Measurements from ENCODE around the gene MCUR1. TPM values are rescaled to one million over a fixed set of nuclear protein-coding genes. Genes with fewer than 3 reads are reported as not detected.

Gene MCUR1, protein sequence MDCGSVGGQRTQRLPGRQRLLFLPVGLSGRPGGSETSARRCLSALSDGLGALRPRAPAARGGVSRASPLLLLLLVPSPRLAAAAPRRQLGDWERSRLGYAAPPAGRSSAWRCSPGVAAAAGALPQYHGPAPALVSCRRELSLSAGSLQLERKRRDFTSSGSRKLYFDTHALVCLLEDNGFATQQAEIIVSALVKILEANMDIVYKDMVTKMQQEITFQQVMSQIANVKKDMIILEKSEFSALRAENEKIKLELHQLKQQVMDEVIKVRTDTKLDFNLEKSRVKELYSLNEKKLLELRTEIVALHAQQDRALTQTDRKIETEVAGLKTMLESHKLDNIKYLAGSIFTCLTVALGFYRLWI
- total RNA-seq (2011; cell fraction: chromatin; rRNA removed; ENCODE audit: low replicate concordance) = 9.3 and 14.6 TPM in 2 replicates
- 7.3 and 8.6 TPM in 2 replicates for total RNA-seq (2011; cell fraction: nucleolus; rRNA removed)
- 14.8 and 27.5 TPM in 2 replicates for total RNA-seq (2011; cell fraction: nucleoplasm; rRNA removed)
- total RNA-seq (2014; rRNA removed) (42.2 and 42.5 TPM in 2 replicates), total RNA-seq (2014; rRNA removed; fragmentation: Illumina TruSeq; extraction: Trizol) (46.8 and 52.6 TPM in 2 replicates), total RNA-seq (2015; rRNA removed; fragmentation: Illumina TruSeq; extraction: Trizol) (52.9 and 55.5 TPM in 2 replicates), total RNA-seq (2021) (60.2 and 62.6 TPM in 2 replicates), polyA plus RNA-seq (2011; rRNA removed) (20.5 and 27.9 TPM in 2 replicates), polyA plus RNA-seq (2014; fragmentation: Illumina TruSeq; extraction: Trizol) (28.8 and 34.6 TPM in 2 replicates), polyA plus RNA-seq (2014; fragmentation: Nextera tagmentation; extraction: Ambion mirVana) (1 to 10 TPM; 5.1 to 7.7 TPM), polyA plus RNA-seq (2014; rRNA removed) (35.4 and 41.4 TPM in 2 replicates), polyA minus RNA-seq (2011; rRNA and poly(A)+ RNA removed) (22.3 and 25.4 TPM in 2 replicates), Bru-seq, nascent RNA (percentile 82 among the genes with signal in this experiment), BruChase-seq, experiment 1, labeled RNA remaining after a 2-hour chase (percentile 83 among the genes with signal in this experiment), BruChase-seq, experiment 2, labeled RNA remaining after a 6-hour chase (percentile 81 among the genes with signal in this experiment)
- polyA plus RNA-seq (2011; cell fraction: cytosol; rRNA removed) = 17.9 and 19.6 TPM in 2 replicates
- polyA plus RNA-seq (2011; cell fraction: nucleus; rRNA removed) = 5.9 and 6.6 TPM in 2 replicates
- 27.9 and 32.3 TPM in 2 replicates for polyA plus RNA-seq (2012)
- 12.9 and 13.6 TPM in 2 replicates for polyA minus RNA-seq (2011; cell fraction: cytosol; rRNA and poly(A)+ RNA removed)
- 5.7 and 7.9 TPM in 2 replicates for polyA minus RNA-seq (2011; cell fraction: nucleus; rRNA and poly(A)+ RNA removed)
- long read RNA-seq, experiment 1, full-length matches to known transcripts = 155 of 220 reads
- long read RNA-seq, experiment 1, partial matches to known transcripts = 11 of 220 reads
- long read RNA-seq, experiment 1, other reads (novel, unspliced or antisense) = 54 of 220 reads
- long read RNA-seq, experiment 2, full-length matches to known transcripts = 68 of 101 reads
- long read RNA-seq, experiment 2, partial matches to known transcripts = 8 of 101 reads
- long read RNA-seq, experiment 2, other reads (novel, unspliced or antisense) = 25 of 101 reads
- long read RNA-seq, experiment 3, full-length matches to known transcripts = 63 of 109 reads
- long read RNA-seq, experiment 3, partial matches to known transcripts = 34 of 109 reads
- long read RNA-seq, experiment 3, other reads (novel, unspliced or antisense) = 12 of 109 reads

DNA sequence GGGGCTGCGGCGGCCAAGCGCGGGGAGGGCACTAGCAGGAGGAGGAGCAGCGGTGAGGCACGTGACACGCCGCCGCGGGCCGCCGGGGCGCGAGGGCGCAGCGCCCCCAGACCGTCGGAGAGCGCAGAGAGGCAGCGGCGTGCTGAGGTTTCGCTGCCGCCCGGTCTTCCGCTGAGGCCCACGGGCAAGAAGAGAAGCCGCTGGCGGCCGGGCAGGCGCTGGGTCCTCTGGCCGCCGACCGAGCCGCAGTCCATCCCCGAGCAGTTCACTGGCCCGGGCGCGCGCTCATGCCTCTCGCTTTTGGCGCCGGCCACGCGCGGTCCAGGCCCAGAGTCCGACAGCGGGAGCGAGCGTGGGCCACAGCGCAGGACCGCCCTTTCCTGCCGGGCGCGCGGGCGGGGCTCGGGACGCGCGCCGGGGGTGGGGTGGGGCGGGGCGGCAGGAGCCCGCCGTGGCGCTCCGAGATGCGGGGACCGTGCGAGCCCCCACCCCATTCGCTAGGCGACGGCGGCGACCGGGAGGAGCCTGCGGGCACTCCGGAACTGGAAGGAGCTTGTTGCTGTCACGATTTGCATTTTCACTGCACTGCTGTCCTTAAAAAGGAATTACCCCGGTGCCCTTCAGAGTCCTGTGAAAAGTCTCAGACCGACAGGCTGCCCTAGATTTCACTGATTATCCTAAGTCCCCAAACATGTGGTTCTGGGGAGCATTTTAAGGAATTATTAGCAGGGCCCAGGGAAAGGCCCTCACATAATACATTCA lies at the start of gene MCUR1:
Gene MCUR1 (minus strand): TSS at position 382 of the 762 bp plus-strand sequence. CDS start 128 bp downstream, at position 254.
- Histone ChIP-seq H3K27me3 (ENCODE audit: control insufficient read depth in 2 of 2, insufficient read depth in 2 of 2, low read length in 2 of 2) (no peaks in the 10 kb centered on the region), H2AFZ (ENCODE audit: low read depth, low read length) (peak within 1 kb of the TSS; percentile 87), H3K9me3 (replicated peaks; ENCODE audit: control insufficient read depth, insufficient read depth, low read depth, low read length) (no peaks in the 10 kb centered on the region), H3K9ac (ENCODE audit: insufficient read depth in 1 of 2, low read depth in 2 of 2, low read length in 2 of 2) (peak within 1 kb of the TSS; percentile 89 to 91), H3K27ac (ENCODE audit: extremely low read depth, low read depth, low read length) (peak within 1 kb of the TSS; percentile 86), H3K36me3 (ENCODE audit: control insufficient read depth, insufficient read depth, low read length) (peaks cover 12% of the 10 kb centered on the region; the same call in 2 of the 3 replicates), H3K4me3 (peak within 1 kb of the TSS; percentile 88), H3K4me2 (ENCODE audit: insufficient read depth, low read length) (peak within 1 kb of the TSS; percentile 82), H3K9me1 (ENCODE audit: control insufficient read depth, insufficient read depth, low read length) (no peaks in the 10 kb centered on the region), H3K79me2 (ENCODE audit: control insufficient read depth, insufficient read depth, low read length) (peaks cover 38% of the 10 kb centered on the region), H4K20me1 (replicated peaks; ENCODE audit: control insufficient read depth, insufficient read depth, low read length) (no peaks in the 10 kb centered on the region; the same call in 1 of the 2 replicates), H3K4me1 (replicated peaks in 1 of 2; ENCODE audit: control insufficient read depth in 2 of 2, insufficient read depth in 2 of 2, low read length in 2 of 2) (peaks cover 9 to 21% of the 10 kb centered on the region in 2 experiments)
- POLR2A ChIA-PET = interaction anchor here (0.6 to 1.9 kb wide), 17 partner anchors 9 to 340 kb away, joined by 3 to 7 read pairs (median 4); no protein-coding TSS in a partner anchor
- CTCF ChIA-PET (ENCODE audit: low intra/inter-chr PET ratio) = interaction anchor here (0.6 kb wide), 1 partner anchor 33 kb away, joined by 4 read pairs; no protein-coding TSS in a partner anchor
- in situ Hi-C loops (cut with MboI) = no loop called here
- intact Hi-C loops (cut with micrococcal nuclease) = no loop called here
- ATAC-seq (peak; percentile 91), DNase-seq (ENCODE audit: extremely low read depth in 1 of 4, low spot score in 3 of 4) (peak; percentile 93 to 96 (median 94)), FAIRE-seq (no peak)
- no TSS peak for BruUV-seq (replicated peaks)
- 2% methylated on average over 41 of the region's 81 CpGs for WGBS (ENCODE audit: insufficient coverage, low coverage, missing lambda C conversion rate)
- TF ChIP-seq RBM17 (IDR thresholded peaks at IDR 0.05; ENCODE audit: borderline replicate concordance, low read depth, low read length) (no peak), ZFP36 (IDR thresholded peaks at IDR 0.05; ENCODE audit: low read depth, low read length, partially characterized antibody) (no peak), HNRNPUL1 (IDR thresholded peaks at IDR 0.05; ENCODE audit: low read length) (no peak), ELF1 (tag; IDR thresholded peaks at IDR 0.05) (peak; percentile 72), CBX2 (IDR thresholded peaks at IDR 0.05; ENCODE audit: insufficient read depth, low read length, poor library complexity, severe bottlenecking) (no peak), ILK (tag; IDR thresholded peaks at IDR 0.05; ENCODE audit: borderline replicate concordance, low read depth) (no peak), HDAC8 (tag; IDR thresholded peaks at IDR 0.05) (peak; percentile 84), RBM15 (IDR thresholded peaks at IDR 0.05; ENCODE audit: insufficient read depth, low read length) (no peak), ZC3H4 (CRISPR knock-in tag; IDR thresholded peaks at IDR 0.05; ENCODE audit: borderline replicate concordance) (0 out of 2 replicates have a peak, but pooled peaks have one; percentile 47)
- TF ChIP-seq, protein P1, sequence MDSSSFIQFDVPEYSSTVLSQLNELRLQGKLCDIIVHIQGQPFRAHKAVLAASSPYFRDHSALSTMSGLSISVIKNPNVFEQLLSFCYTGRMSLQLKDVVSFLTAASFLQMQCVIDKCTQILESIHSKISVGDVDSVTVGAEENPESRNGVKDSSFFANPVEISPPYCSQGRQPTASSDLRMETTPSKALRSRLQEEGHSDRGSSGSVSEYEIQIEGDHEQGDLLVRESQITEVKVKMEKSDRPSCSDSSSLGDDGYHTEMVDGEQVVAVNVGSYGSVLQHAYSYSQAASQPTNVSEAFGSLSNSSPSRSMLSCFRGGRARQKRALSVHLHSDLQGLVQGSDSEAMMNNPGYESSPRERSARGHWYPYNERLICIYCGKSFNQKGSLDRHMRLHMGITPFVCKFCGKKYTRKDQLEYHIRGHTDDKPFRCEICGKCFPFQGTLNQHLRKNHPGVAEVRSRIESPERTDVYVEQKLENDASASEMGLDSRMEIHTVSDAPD (CRISPR knock-in tag; IDR thresholded peaks at IDR 0.05) = no peak
- TF ChIP-seq, protein P2, sequence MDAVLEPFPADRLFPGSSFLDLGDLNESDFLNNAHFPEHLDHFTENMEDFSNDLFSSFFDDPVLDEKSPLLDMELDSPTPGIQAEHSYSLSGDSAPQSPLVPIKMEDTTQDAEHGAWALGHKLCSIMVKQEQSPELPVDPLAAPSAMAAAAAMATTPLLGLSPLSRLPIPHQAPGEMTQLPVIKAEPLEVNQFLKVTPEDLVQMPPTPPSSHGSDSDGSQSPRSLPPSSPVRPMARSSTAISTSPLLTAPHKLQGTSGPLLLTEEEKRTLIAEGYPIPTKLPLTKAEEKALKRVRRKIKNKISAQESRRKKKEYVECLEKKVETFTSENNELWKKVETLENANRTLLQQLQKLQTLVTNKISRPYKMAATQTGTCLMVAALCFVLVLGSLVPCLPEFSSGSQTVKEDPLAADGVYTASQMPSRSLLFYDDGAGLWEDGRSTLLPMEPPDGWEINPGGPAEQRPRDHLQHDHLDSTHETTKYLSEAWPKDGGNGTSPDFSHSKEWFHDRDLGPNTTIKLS (IDR thresholded peaks at IDR 0.05; ENCODE audit: borderline replicate concordance, low read depth) = peak; percentile 78; the same call in 1 of the 2 replicates

All from K562 (cell line).